Adipose tissue (tissue), 3 donors: ENCODE results near the gene ZNF830. TPM values are rescaled to one million over a fixed set of nuclear protein-coding genes. Genes with fewer than 3 reads are reported as not detected.
"Not testable (repeated sequence)": the region's sequence is repeated elsewhere in the genome, so short reads cannot be mapped to it uniquely, and the experiment has no call there.

Source experiments
- H3K27ac ChIP-seq: one replicate; pipeline ENCODE4 v1.5.1; 2013; ENCODE audit warnings: low read depth, low read length
- WGBS, 3 donors: extraction: QIAGEN DNeasy Blood & Tissue Kit; methylation state at CpG; one replicate each; pipeline ENCODE4 v1.1.7; 2013; 5-methylcytosine and 5-hydroxymethylcytosine counted together
- polyA plus RNA-seq, 3 donors: library from polyadenylated mRNA; stranded (reverse); fragments of 200-250 nt; gene quantifications; one replicate each; pipeline ENCODE4 v1.2.3, GENCODE V29; 2013
- donor health status: healthy with polysubstance abuse.
- donor health status: Bipolar disorder and iron deficiency.
- donor health status: healthy.

ZNF830 gene
- polyA plus RNA-seq, 3 donors = 5.0 to 10.6 (median 7.7) TPM

DNA sequence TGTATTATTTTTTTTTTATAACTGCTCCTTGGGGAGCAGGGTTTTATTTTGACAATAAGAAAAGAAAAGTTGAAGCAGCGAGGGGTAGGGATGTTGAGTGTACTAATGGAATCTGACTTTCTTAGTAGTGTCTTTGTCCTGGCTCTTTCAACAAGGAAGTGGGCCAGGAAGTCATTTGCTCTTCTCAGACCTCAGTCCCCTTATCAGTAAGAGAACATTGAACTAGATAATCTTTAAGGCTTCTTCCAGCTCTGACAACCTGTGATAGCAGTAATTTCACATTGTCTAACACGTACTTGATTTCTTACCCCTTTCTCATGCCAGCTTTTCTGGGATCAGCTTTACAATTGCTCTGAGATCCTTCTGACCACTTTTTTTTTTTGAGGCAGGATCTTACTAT lies 27.3 kb downstream of the ZNF830 start:
- no peak overlapping the region for H3K27ac ChIP-seq
- 68 to 95% (median 77%) methylated on average over 2 of the region's 2 CpGs for WGBS, 3 donors

DNA sequence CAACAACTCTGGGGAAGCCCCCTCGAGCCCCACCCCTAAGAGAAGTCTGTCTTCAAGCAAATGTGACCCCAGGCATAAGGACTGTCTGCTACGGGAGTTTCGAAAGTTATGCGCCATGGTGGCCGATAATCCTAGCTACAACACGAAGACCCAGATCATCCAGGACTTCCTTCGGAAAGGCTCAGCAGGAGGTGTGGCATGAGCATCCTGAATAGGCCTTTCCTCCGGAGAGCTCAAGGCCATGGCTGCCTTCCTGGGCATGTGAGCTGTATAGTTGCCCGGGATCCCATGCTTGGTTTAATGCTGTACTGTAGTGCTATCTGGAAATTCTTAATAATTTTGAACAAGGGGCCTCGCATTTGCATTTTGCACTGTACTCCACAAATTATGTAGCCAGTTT lies 28.1 kb downstream of the ZNF830 start:
- no peak overlapping the region for H3K27ac ChIP-seq
- WGBS, 3 donors = 77 to 87% (median 87%) methylated on average over 10 of the region's 10 CpGs

DNA sequence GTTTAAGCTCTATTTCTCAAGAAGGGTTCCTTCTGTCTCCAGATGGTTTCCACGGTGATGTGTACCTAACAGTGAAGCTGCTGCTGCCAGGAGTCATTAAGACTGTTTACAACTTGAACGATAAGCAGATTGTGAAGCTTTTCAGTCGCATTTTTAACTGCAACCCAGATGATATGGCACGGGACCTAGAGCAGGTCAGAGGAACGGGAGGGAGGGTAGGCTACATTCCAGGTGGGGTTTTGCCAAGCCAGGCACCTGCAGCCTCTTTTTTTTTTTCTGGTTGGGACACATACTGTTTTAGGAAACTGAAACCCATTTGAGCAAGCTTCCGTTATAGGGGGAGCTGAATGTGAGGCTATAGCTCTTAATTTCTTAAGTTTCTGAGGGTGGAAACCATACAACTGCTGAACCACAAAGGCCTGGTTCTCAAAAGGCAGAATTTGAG lies 29.6 kb downstream of the ZNF830 start:
- H3K27ac ChIP-seq = no peak overlapping the region
- WGBS, 3 donors = 32 to 47% (median 47%) methylated on average over 6 of the region's 6 CpGs

DNA sequence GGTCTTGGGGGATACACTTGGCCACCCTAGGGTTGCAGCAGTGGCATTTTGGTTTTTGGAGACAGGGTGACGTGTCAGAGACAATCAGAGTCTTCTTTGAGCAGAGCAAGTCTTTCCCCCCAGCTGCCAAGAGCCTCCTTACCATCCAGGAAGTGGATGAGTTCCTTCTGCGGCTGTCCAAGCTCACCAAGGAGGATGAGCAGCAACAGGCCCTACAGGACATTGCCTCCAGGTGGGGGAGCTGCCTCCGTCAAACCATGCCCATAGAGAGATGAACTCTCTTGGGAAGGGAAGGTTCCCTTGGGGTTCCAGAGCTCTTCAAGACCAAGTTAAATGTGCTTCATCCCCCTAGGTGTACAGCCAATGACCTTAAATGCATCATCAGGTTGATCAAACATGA lies 30.3 kb downstream of the ZNF830 start:
- WGBS, 3 donors = 62 to 91% (median 70%) methylated on average over 3 of the region's 3 CpGs
- no peak overlapping the region for H3K27ac ChIP-seq

GRCh38 chr17:34993031-34993430 lies 31.7 kb downstream of the ZNF830 start:
- no peak overlapping the region for H3K27ac ChIP-seq
- 46 to 71% (median 66%) methylated on average over 2 of the region's 2 CpGs for WGBS, 3 donors

DNA sequence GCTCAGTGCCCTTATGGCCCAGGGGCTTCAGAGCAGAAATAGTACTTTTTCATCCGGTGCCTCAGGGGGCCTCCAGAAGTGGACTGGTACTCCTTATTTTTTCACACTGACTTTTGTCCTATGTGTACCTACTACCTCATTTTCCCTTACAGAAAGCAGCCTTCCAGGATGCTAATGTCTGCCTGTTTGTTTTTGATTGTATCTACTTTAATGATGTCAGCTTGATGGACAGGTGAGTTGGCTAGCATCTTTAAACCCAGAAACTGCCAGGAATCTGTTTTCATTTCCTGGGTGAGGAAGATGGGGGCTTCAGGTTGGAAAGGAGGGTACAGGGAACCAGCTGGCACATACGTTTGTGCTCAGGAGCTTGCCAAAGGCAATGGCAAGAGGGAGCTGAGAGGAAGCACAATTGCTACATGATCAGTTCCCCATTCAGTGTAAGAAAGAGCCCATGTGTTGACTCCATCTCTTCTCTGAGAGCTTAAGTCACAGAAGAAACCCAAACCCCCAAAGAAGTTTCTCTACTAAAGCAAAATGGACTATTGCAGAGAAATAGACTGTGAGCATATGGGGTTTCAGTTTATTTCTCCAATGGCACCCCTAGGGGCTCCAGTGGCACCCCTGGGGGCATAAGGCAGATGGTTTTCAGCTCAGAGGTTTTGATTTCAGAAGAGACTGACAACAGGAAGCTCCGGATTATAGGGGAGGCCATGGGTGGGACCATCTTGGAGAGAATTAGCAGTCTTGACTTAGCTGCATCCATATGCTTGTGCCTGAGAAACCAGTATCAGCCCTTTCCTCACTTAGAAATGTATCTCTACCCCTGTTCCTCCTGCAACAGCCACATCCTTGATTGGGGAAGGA lies 35.3 kb downstream of the ZNF830 start:
- H3K27ac ChIP-seq = no peak overlapping the region
- WGBS, 3 donors = 61 to 83% (median 66%) methylated on average over 3 of the region's 3 CpGs

DNA sequence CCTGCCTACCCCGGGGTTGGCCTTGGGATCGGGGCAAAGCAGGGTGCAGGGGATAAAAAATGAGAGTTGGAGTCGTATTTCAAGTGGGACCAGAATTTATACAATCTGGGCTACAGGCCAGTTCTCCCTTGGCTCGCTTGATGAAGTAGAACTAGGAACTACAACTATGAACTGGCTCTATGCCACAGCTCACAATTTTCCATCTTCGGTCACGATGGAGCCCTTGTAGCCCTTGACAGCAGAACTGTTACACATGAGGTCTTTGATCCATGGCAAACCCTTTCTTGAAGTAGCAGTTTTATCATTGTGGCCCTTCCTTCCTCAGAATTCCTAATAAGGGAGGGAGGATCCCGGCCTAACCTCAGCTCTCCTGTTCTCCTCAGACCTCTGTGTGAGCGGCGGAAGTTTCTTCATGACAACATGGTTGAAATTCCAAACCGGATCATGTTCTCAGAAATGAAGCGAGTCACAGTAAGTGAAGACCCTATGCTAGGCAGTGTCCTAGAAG lies 36.1 kb downstream of the ZNF830 start:
- WGBS, 3 donors = 41 to 58% (median 53%) methylated on average over 11 of the region's 11 CpGs
- no peak overlapping the region for H3K27ac ChIP-seq

DNA sequence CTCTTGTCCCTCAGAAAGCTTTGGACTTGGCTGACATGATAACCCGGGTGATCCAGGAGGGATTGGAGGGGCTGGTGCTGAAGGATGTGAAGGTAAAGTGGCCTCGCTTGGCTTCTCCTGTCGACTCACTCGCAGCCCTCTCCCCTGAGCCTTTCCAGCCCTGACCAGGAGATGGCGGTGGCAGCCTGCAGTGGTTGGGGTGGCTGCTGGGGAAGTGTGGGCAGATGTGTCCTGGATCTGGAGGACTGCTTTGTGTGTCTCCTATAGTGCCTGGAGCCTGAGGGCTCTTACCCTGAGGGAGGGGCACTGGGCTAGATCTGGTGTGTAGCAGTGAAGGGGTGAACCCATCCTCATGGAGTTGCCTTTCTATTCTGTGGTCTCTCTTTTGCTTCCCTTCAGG lies 36.9 kb downstream of the ZNF830 start:
- WGBS, 3 donors = 36 to 51% (median 38%) methylated on average over 5 of the region's 5 CpGs
- H3K27ac ChIP-seq = no peak overlapping the region

GRCh38 chr17:34999456-34999855 lies 38.1 kb downstream of the ZNF830 start:
- WGBS, 3 donors = 96 to 100% (median 98%) methylated on average over 2 of the region's 2 CpGs
- H3K27ac ChIP-seq = no peak overlapping the region

DNA sequence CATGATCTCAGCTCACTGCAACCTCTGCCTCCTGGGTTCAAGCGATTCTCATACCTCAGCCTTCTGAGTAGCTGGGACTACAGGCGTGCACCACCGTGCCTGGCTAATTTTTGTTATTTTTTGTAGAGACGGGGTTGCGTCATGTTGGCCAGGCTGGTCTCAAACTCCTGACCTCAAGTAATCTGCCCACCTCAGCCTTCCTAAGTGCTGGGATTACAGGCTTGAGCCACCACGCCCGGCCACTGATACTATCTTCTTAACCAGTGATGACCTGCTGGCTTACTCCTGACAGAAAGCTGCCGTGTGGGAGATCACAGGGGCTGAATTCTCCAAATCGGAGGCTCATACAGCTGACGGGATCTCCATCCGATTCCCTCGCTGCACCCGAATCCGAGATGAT lies 39.6 kb downstream of the ZNF830 start:
- H3K27ac ChIP-seq = not testable (repeated sequence)
- WGBS, 3 donors = 93 to 95% (median 94%) methylated on average over 14 of the region's 14 CpGs

GRCh38 chr17:35001549-35001948 lies 40.2 kb downstream of the ZNF830 start:
- WGBS, 3 donors = 85 to 88% (median 88%) methylated on average over 2 of the region's 2 CpGs
- no peak overlapping the region for H3K27ac ChIP-seq

GRCh38 chr17:35002876-35003551 lies 41.7 kb downstream of the ZNF830 start:
- H3K27ac ChIP-seq = no peak overlapping the region
- 58 to 82% (median 63%) methylated on average over 15 of the region's 15 CpGs for WGBS, 3 donors

DNA sequence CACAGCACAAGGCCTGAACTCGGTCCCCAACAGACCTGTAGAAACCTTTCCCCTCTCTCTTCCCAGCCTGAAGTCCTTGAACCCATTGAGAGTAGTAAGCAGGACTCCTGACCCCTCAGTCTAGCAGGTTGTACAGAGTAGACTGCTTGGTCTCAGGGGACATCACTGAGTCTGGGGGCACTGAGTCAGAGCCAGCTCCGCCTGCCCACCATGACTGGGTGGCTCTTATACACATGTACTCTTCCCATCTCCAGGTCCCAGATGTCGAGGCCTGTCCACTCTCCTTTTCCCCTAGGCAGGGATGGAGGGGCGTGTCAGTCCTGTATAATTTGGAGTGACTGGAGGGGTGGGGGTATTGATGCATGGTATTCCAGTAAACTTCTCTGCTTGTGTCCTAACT lies 42.4 kb downstream of the ZNF830 start:
- WGBS, 3 donors = 86 to 92% (median 92%) methylated on average over 4 of the region's 4 CpGs
- H3K27ac ChIP-seq = no peak overlapping the region

GRCh38 chr17:35006345-35006744 lies 45.0 kb downstream of the ZNF830 start:
- no peak overlapping the region for H3K27ac ChIP-seq
- WGBS, 3 donors = 88 to 90% (median 90%) methylated on average over 4 of the region's 4 CpGs

DNA sequence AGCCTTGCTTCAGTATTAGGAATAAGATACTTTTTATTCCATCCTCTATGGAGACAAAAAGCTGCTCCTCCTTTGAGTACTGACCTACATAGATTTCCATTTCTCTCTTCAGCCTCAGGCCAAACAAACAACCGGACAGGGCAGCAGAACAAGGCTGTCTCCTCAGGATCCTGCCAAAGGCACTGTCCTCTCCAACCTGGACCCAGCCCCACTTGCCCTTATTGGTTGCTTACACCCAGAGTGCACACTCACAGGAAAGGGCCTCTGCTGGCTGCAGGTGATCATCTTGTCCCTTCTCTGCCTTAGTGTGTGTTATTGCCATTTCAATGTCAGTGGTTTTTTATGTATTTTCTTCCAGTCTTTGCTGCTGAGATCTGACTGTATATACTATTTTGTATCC lies 45.6 kb downstream of the ZNF830 start:
- WGBS, 3 donors = 42 to 94% (median 89%) methylated on average over 1 of the region's 1 CpG
- no peak overlapping the region for H3K27ac ChIP-seq

- WGBS, 3 donors = 71 to 82% (median 74%) methylated on average over 3 of the region's 3 CpGs
These were observed 48.8 kb downstream of the ZNF830 start for GRCh38 chr17:35010093-35010492.

DNA sequence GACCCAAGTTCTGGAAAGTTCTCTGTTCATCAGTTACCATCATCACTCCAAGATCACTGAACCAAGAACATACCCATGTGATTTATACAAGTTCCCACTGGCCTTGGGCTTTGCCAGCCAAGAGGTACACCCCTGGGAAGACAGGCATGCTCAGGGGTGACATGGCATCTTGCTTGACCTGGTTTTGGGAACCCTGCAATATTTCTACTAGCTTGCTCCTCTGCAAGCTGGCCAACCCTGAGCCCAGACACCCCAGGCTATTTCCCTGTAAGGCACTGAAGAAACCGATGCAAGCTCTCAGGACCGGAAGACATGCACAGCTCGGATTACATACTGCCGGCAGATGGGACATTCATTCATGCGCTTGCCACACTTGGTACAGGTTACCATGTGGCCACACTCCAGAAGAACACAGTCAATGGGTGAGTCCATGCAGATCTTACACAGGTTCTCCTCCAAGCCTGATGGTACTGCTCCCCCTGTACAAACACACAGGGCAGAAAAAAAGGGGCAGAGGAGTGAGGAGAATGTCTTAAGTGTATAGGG lies 50.4 kb downstream of the ZNF830 start:
- H3K27ac ChIP-seq = no peak overlapping the region
- WGBS, 3 donors = 75 to 86% (median 86%) methylated on average over 5 of the region's 5 CpGs

More at GRCh38 chr17:35010093-35010492, 48.8 kb downstream of the ZNF830 start:
- no peak overlapping the region for H3K27ac ChIP-seq
